Activated effector memory CD4-positive, alpha-beta T cell treated with Interleukin-2 at 50 U/mL for 16 hours (primary cell): ENCODE measurements around the gene HSCB.
A peak's percentile ranks its signal among the peaks of the same experiment; 100 is the strongest.
"Not testable (repeated sequence)": the region's sequence is repeated elsewhere in the genome, so short reads cannot be mapped to it uniquely, and the experiment has no call there.

Experiments used
- DNase-seq: peaks from one replicate; pipeline ENCODE4 v3.0.0-alpha.2; 2020

Gene HSCB

GRCh38 chr22:28741785-28742561 lies at the start of gene HSCB, which contains the start of gene CHEK2:
TSS of gene HSCB (plus strand) at chr22:28742039. CDS start at chr22:28742096, 57 bp downstream.
TSS of gene CHEK2 (minus strand) at chr22:28741820. CDS start at chr22:28734721, 7,099 bp downstream.
- DNase-seq, result peak; percentile 95

GRCh38 chr22:28693041-28693760 lies 48.6 kb upstream of the HSCB start:
- DNase-seq, result not testable (repeated sequence)

- DNase-seq, result no peak
Measured at GRCh38 chr22:28702891-28703290, 38.9 kb upstream of the HSCB start.

GRCh38 chr22:28703436-28703835 lies 38.4 kb upstream of the HSCB start:
- DNase-seq, result no peak

GRCh38 chr22:28706845-28707244 lies 35.0 kb upstream of the HSCB start:
- no peak for DNase-seq

- DNase-seq, result no peak
Measured at GRCh38 chr22:28710107-28710506, 31.7 kb upstream of the HSCB start.

- DNase-seq, result no peak
Measured at GRCh38 chr22:28710576-28711191, 31.2 kb upstream of the HSCB start.

- no peak for DNase-seq
Measured at GRCh38 chr22:28711341-28711740, 30.5 kb upstream of the HSCB start.

- DNase-seq, result no peak
Measured at GRCh38 chr22:28711820-28712777, 29.7 kb upstream of the HSCB start.

GRCh38 chr22:28714043-28714628 lies 27.7 kb upstream of the HSCB start:
- no peak for DNase-seq

- no peak for DNase-seq
Measured at GRCh38 chr22:28715611-28716010, 26.2 kb upstream of the HSCB start.

- no peak for DNase-seq
Measured at GRCh38 chr22:28716686-28717085, 25.2 kb upstream of the HSCB start.

GRCh38 chr22:28718044-28718443 lies 23.8 kb upstream of the HSCB start:
- no peak for DNase-seq

- no peak for DNase-seq
Measured at GRCh38 chr22:28728002-28728401, 13.8 kb upstream of the HSCB start.

- no peak for DNase-seq
Measured at GRCh38 chr22:28728621-28729313, 13.1 kb upstream of the HSCB start.

- no peak for DNase-seq
Measured at GRCh38 chr22:28730179-28730578, 11.7 kb upstream of the HSCB start.

- no peak for DNase-seq
Measured at GRCh38 chr22:28734393-28734792, 7.4 kb upstream of the HSCB start.

GRCh38 chr22:28736301-28737155 lies 5.3 kb upstream of the HSCB start:
- no peak for DNase-seq

GRCh38 chr22:28737701-28738100 lies 4.1 kb upstream of the HSCB start:
- no peak for DNase-seq

GRCh38 chr22:28738876-28739275 lies 3.0 kb upstream of the HSCB start:
- not testable (repeated sequence) for DNase-seq
